Fibroblast of villous mesenchyme (primary cell): Measurements from ENCODE around the gene NTNG2. TPM values are rescaled to one million over a fixed set of nuclear protein-coding genes. Genes with fewer than 3 reads are reported as not detected.

ENCODE experiments used
- DNase-seq: peaks from one replicate; pipeline ENCODE4 v3.0.0-alpha.2; 2010; ENCODE audit warnings: low read depth
- H3K4me3 ChIP-seq: 2 replicates; pipeline ENCODE4 v1.5.1; 2011; ENCODE audit warnings: low read depth, mild to moderate bottlenecking, low read length
- total RNA-seq: library from RNA; depleted of rRNA; stranded (reverse); fragments of >200 nt; gene quantifications from 2 replicates; pipeline ENCODE4 v1.2.3, GENCODE V29; 2012
- TF ChIP-seq, protein P1 (sequence below): IDR thresholded peaks from 2 replicates; pipeline ENCODE4 v1.5.1; 2012; ENCODE audit warnings: low read depth, mild to moderate bottlenecking, low read length; ENCODE audit not compliant: insufficient read depth

NTNG2 gene
- total RNA-seq, 1 donor = 0.86 TPM

GRCh38 chr9:132216861-132217619 is 55.2 kb downstream of the NTNG2 start:
- TF ChIP-seq, protein P1, sequence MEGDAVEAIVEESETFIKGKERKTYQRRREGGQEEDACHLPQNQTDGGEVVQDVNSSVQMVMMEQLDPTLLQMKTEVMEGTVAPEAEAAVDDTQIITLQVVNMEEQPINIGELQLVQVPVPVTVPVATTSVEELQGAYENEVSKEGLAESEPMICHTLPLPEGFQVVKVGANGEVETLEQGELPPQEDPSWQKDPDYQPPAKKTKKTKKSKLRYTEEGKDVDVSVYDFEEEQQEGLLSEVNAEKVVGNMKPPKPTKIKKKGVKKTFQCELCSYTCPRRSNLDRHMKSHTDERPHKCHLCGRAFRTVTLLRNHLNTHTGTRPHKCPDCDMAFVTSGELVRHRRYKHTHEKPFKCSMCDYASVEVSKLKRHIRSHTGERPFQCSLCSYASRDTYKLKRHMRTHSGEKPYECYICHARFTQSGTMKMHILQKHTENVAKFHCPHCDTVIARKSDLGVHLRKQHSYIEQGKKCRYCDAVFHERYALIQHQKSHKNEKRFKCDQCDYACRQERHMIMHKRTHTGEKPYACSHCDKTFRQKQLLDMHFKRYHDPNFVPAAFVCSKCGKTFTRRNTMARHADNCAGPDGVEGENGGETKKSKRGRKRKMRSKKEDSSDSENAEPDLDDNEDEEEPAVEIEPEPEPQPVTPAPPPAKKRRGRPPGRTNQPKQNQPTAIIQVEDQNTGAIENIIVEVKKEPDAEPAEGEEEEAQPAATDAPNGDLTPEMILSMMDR = no peak
- no peak overlapping the region for H3K4me3 ChIP-seq
- no peak for DNase-seq

GRCh38 chr9:132218208-132218607 is 56.4 kb downstream of the NTNG2 start:
- TF ChIP-seq, protein P1 = no peak
- H3K4me3 ChIP-seq = no peak overlapping the region

DNA sequence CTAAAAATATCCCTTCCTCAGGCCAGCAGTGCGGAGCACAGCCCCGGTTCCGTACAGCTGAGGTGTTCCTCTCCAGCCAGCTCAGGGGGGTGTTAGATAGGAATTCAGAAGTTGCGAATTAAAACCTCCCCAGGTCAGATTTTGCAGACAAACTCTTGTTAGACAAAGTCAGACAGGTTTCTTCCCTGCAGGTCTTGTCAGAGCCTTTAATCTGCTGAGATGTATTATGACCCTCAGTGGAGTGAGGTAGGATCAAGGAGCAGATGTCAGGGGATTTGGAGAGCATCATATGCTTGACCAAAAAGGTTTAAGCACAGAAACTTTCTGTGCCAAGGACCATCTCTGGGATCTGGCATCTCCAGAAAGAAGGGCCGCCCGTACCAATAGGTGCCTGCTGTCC is 60.1 kb downstream of the NTNG2 start:
- no peak for DNase-seq
- no peak overlapping the region for H3K4me3 ChIP-seq
- TF ChIP-seq, protein P1 = no peak

More at GRCh38 chr9:132218208-132218607, 56.4 kb downstream of the NTNG2 start:
- no peak for DNase-seq

DNA sequence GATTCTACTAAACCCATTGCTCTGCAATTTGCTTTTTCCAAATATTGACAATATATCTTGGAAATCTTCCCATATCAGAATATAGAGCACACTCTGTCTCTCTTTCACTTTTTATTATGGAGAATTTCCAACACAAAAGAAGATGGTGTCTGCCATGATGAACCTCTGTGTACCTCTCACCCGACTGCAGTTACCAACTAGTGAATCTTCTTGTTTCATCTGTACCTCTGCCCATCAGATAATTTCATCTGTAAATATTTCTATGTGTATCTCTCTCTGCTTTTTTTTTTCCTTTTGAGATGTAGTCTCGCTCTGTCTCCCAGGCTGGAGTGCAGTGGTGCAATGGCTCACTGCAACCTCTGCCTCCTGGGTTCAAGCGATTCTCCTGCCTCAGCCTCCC is 62.8 kb downstream of the NTNG2 start:
- DNase-seq = no peak
- TF ChIP-seq, protein P1 = no peak
- H3K4me3 ChIP-seq = no peak overlapping the region

GRCh38 chr9:132226571-132227430 is 64.9 kb downstream of the NTNG2 start:
- DNase-seq = no peak
- no peak overlapping the region for H3K4me3 ChIP-seq
- TF ChIP-seq, protein P1 = no peak

DNA sequence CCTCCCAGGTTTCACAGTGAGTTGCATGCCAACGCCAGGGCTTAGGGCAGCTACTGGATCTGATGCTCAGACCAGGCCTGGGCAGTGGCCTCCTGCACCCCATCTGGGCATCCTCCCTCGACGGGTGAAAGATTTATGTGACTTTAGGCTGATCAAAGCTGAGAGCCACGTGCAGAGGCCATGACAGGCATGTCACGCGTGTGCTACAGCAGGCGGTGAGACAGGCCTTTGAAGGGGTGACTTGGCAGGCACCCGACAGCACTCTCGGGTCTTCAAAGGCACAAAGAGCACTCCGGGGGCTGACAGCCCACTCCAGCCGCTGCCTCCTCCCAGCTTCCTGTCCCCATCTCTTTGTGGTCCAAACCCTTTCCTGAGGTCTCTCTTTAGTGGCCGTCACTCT is 66.2 kb downstream of the NTNG2 start:
- no peak for DNase-seq
- TF ChIP-seq, protein P1 = no peak
- no peak overlapping the region for H3K4me3 ChIP-seq
